Neural cell (in vitro differentiated cells): ENCODE results near the gene C1orf167. TPM values are rescaled to one million over a fixed set of nuclear protein-coding genes. Genes with fewer than 3 reads are reported as not detected.

Experiments
- H2AFZ ChIP-seq: fragments of 200-600, 300-800 bp; sonication (generic), shearing (Covaris generic); 2 replicates; pipeline ENCODE4 v1.6.0; 2014; ENCODE audit warnings: low read depth, mild to moderate bottlenecking, antibody characterized with exemption, low read length, moderate library complexity
- H3F3A ChIP-seq: fragments of 200-600 bp; shearing (Covaris generic); 2 replicates; pipeline ENCODE4 v1.6.1; 2016; ENCODE audit warnings: mild to moderate bottlenecking, moderate library complexity, mixed read lengths, antibody characterized with exemption, low read length; ENCODE audit not compliant: insufficient read depth, poor library complexity, severe bottlenecking
- H3K27ac ChIP-seq: fragments of 200-600, 300-800 bp; sonication (generic), shearing (Covaris generic); 2 replicates; pipeline ENCODE4 v1.5.1; 2014; ENCODE audit warnings: mild to moderate bottlenecking, low read length, moderate library complexity
- H3K27me3 ChIP-seq: fragments of 300-800, 200-600 bp; sonication (generic), shearing (Covaris generic); 2 replicates; pipeline ENCODE4 v1.6.0; 2014; ENCODE audit warnings: mild to moderate bottlenecking, low read depth, low read length, moderate library complexity; ENCODE audit not compliant: insufficient read depth
- H3K36me3 ChIP-seq: fragments of 300-800, 200-600 bp; sonication (generic), shearing (Covaris generic); 2 replicates; pipeline ENCODE4 v1.5.1; 2014; ENCODE audit warnings: mild to moderate bottlenecking, antibody characterized with exemption, low read length, moderate library complexity; ENCODE audit not compliant: insufficient read depth
- H3K4me2 ChIP-seq: fragments of 300-800, 200-600 bp; sonication (generic), shearing (Covaris generic); 2 replicates; pipeline ENCODE4 v1.6.0; 2014; ENCODE audit warnings: mild to moderate bottlenecking, low read length
- H3K4me3 ChIP-seq: fragments of 300-800, 200-600 bp; sonication (generic), shearing (Covaris generic); 2 replicates; pipeline ENCODE4 v1.5.1; 2014; ENCODE audit warnings: mild to moderate bottlenecking, low read length, moderate library complexity
- H3K79me2 ChIP-seq: fragments of 200-600 bp; shearing (Covaris generic); replicated peaks from 2 replicates; pipeline ENCODE4 v1.6.0; 2014; ENCODE audit warnings: mild to moderate bottlenecking, low read length, moderate library complexity; ENCODE audit not compliant: insufficient read depth
- H3K9ac ChIP-seq: fragments of 300-800, 200-600 bp; sonication (generic), shearing (Covaris generic); 2 replicates; pipeline ENCODE4 v1.6.1; 2016; ENCODE audit warnings: mild to moderate bottlenecking, low read length, mixed read lengths
- H3K9me2 ChIP-seq: fragments of 200-600 bp; shearing (Covaris generic); 2 replicates; pipeline ENCODE4 v1.6.1; 2016; ENCODE audit warnings: mild to moderate bottlenecking, low read length, mixed read lengths; ENCODE audit not compliant: insufficient read depth
- H3K9me3 ChIP-seq: fragments of 200-600, 300-800 bp; sonication (generic), shearing (Covaris generic); 2 replicates; pipeline ENCODE4 v1.6.1; 2016; ENCODE audit warnings: mild to moderate bottlenecking, mixed run types, low read length, moderate library complexity, mixed read lengths
- H4K20me1 ChIP-seq: fragments of 200-600 bp; shearing (Covaris generic); 2 replicates; pipeline ENCODE4 v1.6.1; 2016; ENCODE audit warnings: mild to moderate bottlenecking, mixed run types; ENCODE audit not compliant: insufficient read depth
- EP300 ChIP-seq: fragments of 450-650 bp; conservative IDR thresholded peaks from 2 replicates; pipeline ENCODE4 v1.6.1; 2014; ENCODE audit warnings: antibody characterized with exemption, mild to moderate bottlenecking, moderate library complexity; ENCODE audit not compliant: poor library complexity, severe bottlenecking
- EZH2 ChIP-seq: fragments of 200-600, 300-800 bp; shearing (Covaris generic), sonication (generic); IDR thresholded peaks from 2 replicates; pipeline ENCODE4 v1.6.1; 2014; ENCODE audit warnings: antibody characterized with exemption, low read length, borderline replicate concordance, mild to moderate bottlenecking; ENCODE audit not compliant: insufficient read depth, poor library complexity, severe bottlenecking
- MXI1 ChIP-seq: fragments of 450-650 bp; conservative IDR thresholded peaks from 2 replicates; pipeline ENCODE4 v1.6.1; 2014; ENCODE audit warnings: antibody characterized with exemption, mild to moderate bottlenecking; ENCODE audit not compliant: poor library complexity, severe bottlenecking
- POLR2AphosphoS5 ChIP-seq: IDR thresholded peaks from 2 replicates; pipeline ENCODE4 v1.6.1; 2012
- RAD21 ChIP-seq: fragments of 450-650 bp; conservative IDR thresholded peaks from 2 replicates; pipeline ENCODE4 v1.6.1; 2014; ENCODE audit warnings: antibody characterized with exemption, mild to moderate bottlenecking, moderate library complexity
- SMC3 ChIP-seq: fragments of 450-650 bp; conservative IDR thresholded peaks from 2 replicates; pipeline ENCODE4 v1.6.1; 2014; ENCODE audit warnings: antibody characterized with exemption, mild to moderate bottlenecking, moderate library complexity; ENCODE audit not compliant: poor library complexity
- TAF1 ChIP-seq: IDR thresholded peaks from 2 replicates; pipeline ENCODE4 v1.6.1; 2012; ENCODE audit warnings: low read depth
- polyA plus RNA-seq: library from polyadenylated mRNA; depleted of rRNA; stranded (reverse); fragments of >200 nt; gene quantifications from 2 replicates; pipeline ENCODE4 v1.2.3, GENCODE V29; 2014
- TF ChIP-seq, protein P1 (sequence below): IDR thresholded peaks from 2 replicates; pipeline ENCODE4 v1.6.1; 2012; ENCODE audit warnings: borderline replicate concordance
- TF ChIP-seq, protein P2 (sequence below): fragments of 450-650 bp; IDR thresholded peaks from 2 replicates; pipeline ENCODE4 v1.5.1; 2014; ENCODE audit warnings: antibody characterized with exemption, mild to moderate bottlenecking, moderate library complexity; ENCODE audit not compliant: poor library complexity, severe bottlenecking

The C1orf167 gene
- polyA plus RNA-seq, 1 donor from 2014 or later = not detected

DNA sequence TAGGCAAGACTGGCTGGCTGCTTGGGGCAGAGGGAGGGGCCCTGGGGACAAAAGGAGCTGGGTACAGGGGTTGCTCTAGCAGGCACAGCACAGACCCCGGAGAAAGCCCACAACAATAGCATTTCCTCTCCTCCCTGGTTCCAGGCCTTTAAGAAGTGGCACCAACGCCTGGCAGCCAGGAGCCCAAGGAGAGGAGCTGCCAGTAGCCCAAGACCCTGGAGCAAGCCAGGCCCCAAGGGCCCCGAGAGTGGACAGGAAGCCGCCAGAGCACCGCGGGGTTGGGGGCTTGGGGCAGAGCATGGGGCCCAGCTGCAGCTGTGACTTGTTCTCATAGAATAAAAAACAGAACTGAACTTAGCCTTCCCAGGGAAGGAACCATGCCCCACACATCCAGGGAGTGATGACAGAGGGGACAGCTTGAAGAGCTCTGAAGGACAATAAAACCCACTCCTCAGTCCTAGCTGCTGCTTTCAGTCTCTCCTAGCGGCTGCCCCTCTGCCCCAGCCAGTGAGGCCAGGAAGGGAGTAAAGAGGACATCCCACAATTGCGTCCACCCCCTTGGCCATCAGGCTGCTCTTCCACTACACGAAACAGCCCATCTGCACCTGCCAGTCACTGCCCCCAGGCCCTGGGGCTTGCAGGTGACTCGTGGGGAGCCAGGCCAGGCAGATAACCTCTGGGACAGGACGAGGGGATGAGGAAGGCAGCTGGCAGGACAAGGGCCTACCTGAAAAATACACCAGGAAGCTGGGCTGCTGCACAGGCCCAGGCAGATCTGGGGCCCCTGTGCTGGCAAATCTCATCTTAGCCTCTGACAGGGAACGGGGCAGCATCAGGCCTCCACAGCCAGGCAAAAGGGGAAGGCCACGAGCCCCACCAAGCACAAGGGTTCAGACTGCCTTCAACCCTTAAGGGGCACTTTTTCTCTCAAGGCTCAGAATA, 27.4 kb downstream of the C1orf167 start:
- Histone ChIP-seq H3K36me3 (no peaks in the 10 kb centered on the region), H3K4me2 (no peak overlapping the region), H3F3A (no peaks in the 10 kb centered on the region), H3K4me3 (no peak overlapping the region), H3K9me2 (no peaks in the 10 kb centered on the region), H3K9ac (no peak overlapping the region), H3K27me3 (no peaks in the 10 kb centered on the region), H2AFZ (no peak overlapping the region), H3K27ac (no peak overlapping the region), H3K9me3 (no peaks in the 10 kb centered on the region), H3K79me2 (no peaks in the 10 kb centered on the region), H4K20me1 (no peaks in the 10 kb centered on the region)
- peak; percentile 6 for TF ChIP-seq POLR2AphosphoS5
- TF ChIP-seq EP300 = no peak

DNA sequence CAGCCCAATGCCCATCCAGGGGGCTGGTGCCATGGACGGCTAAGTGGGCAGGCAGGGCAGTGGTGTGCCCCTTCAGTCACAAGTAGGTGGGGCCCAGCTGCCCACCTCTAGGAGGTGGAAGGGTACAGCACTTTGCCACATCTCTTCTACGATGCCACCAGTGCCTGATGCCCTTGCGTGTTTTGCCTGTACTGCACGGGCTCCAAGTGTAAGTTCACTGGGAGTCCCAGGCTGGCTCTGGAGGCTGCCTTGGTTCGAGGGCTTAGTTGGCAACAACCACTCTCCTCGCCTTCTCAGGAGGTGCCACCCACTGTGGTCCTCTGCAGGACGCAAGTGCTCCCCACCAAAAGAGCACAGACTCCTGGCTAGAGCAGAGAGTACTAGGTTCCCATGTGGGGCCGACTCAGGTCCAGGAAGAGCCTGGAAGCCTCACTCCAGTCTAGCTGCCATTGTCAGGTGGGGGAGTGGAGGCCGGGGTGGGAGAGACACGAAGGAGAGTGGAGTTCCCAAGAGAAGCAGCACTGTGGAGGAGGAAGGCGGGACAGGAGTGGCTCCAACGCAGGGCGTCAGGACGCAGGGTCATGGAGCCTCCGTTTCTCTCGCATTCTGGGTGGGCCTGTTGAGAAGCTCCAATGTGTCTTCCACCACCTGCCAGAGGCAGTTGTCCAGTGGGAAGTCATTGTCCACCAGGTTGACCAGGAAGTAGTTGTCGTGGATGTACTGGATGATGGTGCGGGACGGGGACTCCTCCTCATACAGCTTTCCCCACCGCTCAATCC, 28.3 kb downstream of the C1orf167 start:
- no peaks in the 10 kb centered on the region for H3K36me3 ChIP-seq
- no peak overlapping the region for H3K4me3 ChIP-seq
- no peak overlapping the region for H2AFZ ChIP-seq
- no peaks in the 10 kb centered on the region for H3K79me2 ChIP-seq
- H3K9me3 ChIP-seq = no peaks in the 10 kb centered on the region
- no peaks in the 10 kb centered on the region for H3K27me3 ChIP-seq
- H3K9me2 ChIP-seq = no peaks in the 10 kb centered on the region
- TF ChIP-seq TAF1 (no peak), EP300 (no peak)
- no peaks in the 10 kb centered on the region for H4K20me1 ChIP-seq
- H3K27ac ChIP-seq = no peak overlapping the region
- no peak overlapping the region for H3K4me2 ChIP-seq
- H3F3A ChIP-seq = no peaks in the 10 kb centered on the region
- H3K9ac ChIP-seq = no peak overlapping the region

DNA sequence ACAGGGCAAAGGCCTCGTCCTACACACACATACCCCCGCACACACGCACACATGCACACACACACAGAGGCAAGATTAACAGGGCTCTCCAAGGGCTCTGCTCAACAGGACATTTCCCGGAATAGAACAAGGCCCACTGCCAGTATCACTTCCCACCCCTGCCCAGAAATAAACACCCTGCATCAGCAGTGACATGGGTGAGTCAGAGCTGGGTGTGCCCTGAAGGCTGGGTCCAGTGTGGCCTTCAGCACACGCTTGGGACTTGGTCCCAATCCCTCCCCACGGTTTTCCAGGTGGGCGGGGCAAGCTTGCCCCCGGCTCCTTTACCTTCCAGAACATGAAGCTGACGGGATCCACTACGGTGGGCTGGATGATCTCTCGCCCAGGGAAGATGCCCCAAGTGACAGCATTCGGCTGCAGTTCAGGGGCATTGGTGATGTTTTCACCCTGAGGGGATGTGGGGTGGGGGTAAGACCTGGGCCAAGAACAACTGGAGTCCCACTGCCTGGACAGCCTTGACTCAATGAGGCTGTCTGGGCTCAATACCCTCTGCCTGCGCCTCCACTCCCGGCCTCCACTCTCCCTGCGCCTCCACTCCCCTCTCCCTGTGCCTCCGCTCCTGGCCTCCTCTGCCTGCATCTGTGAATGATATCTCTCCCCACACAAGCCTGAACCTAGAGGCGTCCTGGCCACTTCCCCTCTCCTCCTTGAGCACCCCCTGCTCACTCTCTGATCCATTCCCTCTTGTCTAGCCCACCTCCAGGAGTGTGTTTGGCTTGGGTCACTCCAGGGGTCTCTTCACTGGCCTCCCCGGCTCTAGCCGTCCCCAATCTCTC, 29.1 kb downstream of the C1orf167 start:
- Histone ChIP-seq H3K36me3 (no peaks in the 10 kb centered on the region), H3K4me3 (no peak overlapping the region), H3K27ac (no peak overlapping the region), H3K4me2 (no peak overlapping the region), H3K9ac (no peak overlapping the region), H2AFZ (no peak overlapping the region), H3K9me3 (no peaks in the 10 kb centered on the region), H4K20me1 (no peaks in the 10 kb centered on the region), H3K79me2 (no peaks in the 10 kb centered on the region), H3K9me2 (no peaks in the 10 kb centered on the region), H3K27me3 (no peaks in the 10 kb centered on the region), H3F3A (no peaks in the 10 kb centered on the region)
- TF ChIP-seq POLR2AphosphoS5 = no peak
- TF ChIP-seq, protein P1, sequence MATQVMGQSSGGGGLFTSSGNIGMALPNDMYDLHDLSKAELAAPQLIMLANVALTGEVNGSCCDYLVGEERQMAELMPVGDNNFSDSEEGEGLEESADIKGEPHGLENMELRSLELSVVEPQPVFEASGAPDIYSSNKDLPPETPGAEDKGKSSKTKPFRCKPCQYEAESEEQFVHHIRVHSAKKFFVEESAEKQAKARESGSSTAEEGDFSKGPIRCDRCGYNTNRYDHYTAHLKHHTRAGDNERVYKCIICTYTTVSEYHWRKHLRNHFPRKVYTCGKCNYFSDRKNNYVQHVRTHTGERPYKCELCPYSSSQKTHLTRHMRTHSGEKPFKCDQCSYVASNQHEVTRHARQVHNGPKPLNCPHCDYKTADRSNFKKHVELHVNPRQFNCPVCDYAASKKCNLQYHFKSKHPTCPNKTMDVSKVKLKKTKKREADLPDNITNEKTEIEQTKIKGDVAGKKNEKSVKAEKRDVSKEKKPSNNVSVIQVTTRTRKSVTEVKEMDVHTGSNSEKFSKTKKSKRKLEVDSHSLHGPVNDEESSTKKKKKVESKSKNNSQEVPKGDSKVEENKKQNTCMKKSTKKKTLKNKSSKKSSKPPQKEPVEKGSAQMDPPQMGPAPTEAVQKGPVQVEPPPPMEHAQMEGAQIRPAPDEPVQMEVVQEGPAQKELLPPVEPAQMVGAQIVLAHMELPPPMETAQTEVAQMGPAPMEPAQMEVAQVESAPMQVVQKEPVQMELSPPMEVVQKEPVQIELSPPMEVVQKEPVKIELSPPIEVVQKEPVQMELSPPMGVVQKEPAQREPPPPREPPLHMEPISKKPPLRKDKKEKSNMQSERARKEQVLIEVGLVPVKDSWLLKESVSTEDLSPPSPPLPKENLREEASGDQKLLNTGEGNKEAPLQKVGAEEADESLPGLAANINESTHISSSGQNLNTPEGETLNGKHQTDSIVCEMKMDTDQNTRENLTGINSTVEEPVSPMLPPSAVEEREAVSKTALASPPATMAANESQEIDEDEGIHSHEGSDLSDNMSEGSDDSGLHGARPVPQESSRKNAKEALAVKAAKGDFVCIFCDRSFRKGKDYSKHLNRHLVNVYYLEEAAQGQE = no peak
- TF ChIP-seq MXI1 = no peak
- no peak for TF ChIP-seq EZH2
- TF ChIP-seq, protein P2, sequence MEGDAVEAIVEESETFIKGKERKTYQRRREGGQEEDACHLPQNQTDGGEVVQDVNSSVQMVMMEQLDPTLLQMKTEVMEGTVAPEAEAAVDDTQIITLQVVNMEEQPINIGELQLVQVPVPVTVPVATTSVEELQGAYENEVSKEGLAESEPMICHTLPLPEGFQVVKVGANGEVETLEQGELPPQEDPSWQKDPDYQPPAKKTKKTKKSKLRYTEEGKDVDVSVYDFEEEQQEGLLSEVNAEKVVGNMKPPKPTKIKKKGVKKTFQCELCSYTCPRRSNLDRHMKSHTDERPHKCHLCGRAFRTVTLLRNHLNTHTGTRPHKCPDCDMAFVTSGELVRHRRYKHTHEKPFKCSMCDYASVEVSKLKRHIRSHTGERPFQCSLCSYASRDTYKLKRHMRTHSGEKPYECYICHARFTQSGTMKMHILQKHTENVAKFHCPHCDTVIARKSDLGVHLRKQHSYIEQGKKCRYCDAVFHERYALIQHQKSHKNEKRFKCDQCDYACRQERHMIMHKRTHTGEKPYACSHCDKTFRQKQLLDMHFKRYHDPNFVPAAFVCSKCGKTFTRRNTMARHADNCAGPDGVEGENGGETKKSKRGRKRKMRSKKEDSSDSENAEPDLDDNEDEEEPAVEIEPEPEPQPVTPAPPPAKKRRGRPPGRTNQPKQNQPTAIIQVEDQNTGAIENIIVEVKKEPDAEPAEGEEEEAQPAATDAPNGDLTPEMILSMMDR = no peak
- TF ChIP-seq EP300 = no peak
- TF ChIP-seq SMC3 = no peak
- TF ChIP-seq RAD21 = no peak
- TF ChIP-seq TAF1 = no peak
